Ovary (tissue), 3 donors: ENCODE data around the gene KIF1A.

Experiments
- CTCF ChIP-seq, 3 donors: fragments of 450-650 bp in 2 of 3; fragments of 200-600 bp in 1 of 3; IDR thresholded peaks; one replicate each; pipeline versions ENCODE4 v1.5.1 to v1.8.0; 2016 to 2022; ENCODE audit warnings: antibody characterized with exemption in 3 of 3, mild to moderate bottlenecking in 1 of 3
- POLR2A ChIP-seq: fragments of 450-650 bp; IDR thresholded peaks from one replicate; pipeline ENCODE4 v1.6.1; 2017; ENCODE audit warnings: antibody characterized with exemption, mild to moderate bottlenecking, moderate library complexity
- donor health status: DM: no; HTN: no; CAD: no.

- no peak for TF ChIP-seq POLR2A
- TF ChIP-seq CTCF (IDR thresholded peaks at IDR 0.05) = no peak
Observed at GRCh38 chr2:240722376-240722775, 97.6 kb downstream of the KIF1A start.
